HCT116 (cell line): Measurements from ENCODE around the gene ECEL1. TPM values are rescaled to one million over a fixed set of nuclear protein-coding genes. Genes with fewer than 3 reads are reported as not detected.

Source experiments
- ATAC-seq: fragments of 200-7000 bp; cut with Tn5 transposase; 2 replicates; pipeline ENCODE4 v1.9.1; 2020; ENCODE audit warnings: mild to moderate bottlenecking, moderate library complexity
- BruUV-seq: library from RNA; stranded (reverse); fragments of 400-500 nt; replicated peaks from 2 replicates; lab custom pipeline; 2021; lab: Mats Ljungman, UMichigan
- CTCF ChIA-PET: fragments of 300-600 bp; sonication (Branson Sonifier 250); formaldehyde crosslinking; loops from one replicate; lab custom pipeline; 2021; ENCODE audit warnings: antibody characterized with exemption; lab: Charles Lee
- POLR2A ChIA-PET: fragments of 300-600, 350-600 bp; sonication (Branson Sonifier 250); formaldehyde crosslinking; loops from one replicate; lab custom pipeline; 2021; ENCODE audit warnings: antibody characterized with exemption; lab: Charles Lee
- RAD21 ChIA-PET, 2 experiments: fragments of 300-600 bp; sonication (Branson Sonifier 250); formaldehyde crosslinking; loops; one replicate each; lab custom pipeline; 2023; ENCODE audit warnings: low total read pairs in 2 of 2; ENCODE audit not compliant: uncharacterized antibody in 2 of 2, unreplicated experiment in 2 of 2, low non-redundant PET in 1 of 2; lab: Charles Lee
- DNase-seq: peaks from one replicate; pipeline ENCODE4 v3.0.0-alpha.2; 2010; ENCODE audit warnings: low read depth, low spot score
- H2AFZ ChIP-seq: fragments of 200-600 bp; shearing (Covaris generic), sonication (generic); 2 replicates; pipeline ENCODE4 v1.6.1; 2017; ENCODE audit warnings: low read depth, mixed run types, mixed read lengths, antibody characterized with exemption, low read length; ENCODE audit not compliant: poor library complexity, severe bottlenecking
- H3K27ac ChIP-seq: 2 replicates; pipeline ENCODE4 v1.5.1; 2012; ENCODE audit warnings: low read depth, low read length
- H3K27me3 ChIP-seq: fragments of 200-600 bp; sonication (generic); 2 replicates; pipeline ENCODE4 v1.6.1; 2016; ENCODE audit warnings: mixed run types, low read length, mixed read lengths; ENCODE audit not compliant: insufficient read depth
- H3K36me3 ChIP-seq, 2 experiments: fragments of 200-500 bp in 1 of 2; fragments of 200-600 bp in 1 of 2; sonication (Bioruptor generic) in 1 of 2; sonication (generic) in 1 of 2; 2 replicates each; pipeline versions ENCODE4 v1.5.1 to v1.6.1; 2014 to 2016; ENCODE audit warnings: low read length in 2 of 2, inconsistent platforms in 1 of 2, mixed read lengths in 1 of 2, mixed run types in 1 of 2; ENCODE audit not compliant: insufficient read depth in 2 of 2, control insufficient read depth in 1 of 2
- H3K4me1 ChIP-seq, 2 experiments: fragments of 200-600 bp in 1 of 2; sonication (generic) in 1 of 2; 2 replicates each; pipeline versions ENCODE4 v1.5.1 to v1.6.1; 2012 to 2017; ENCODE audit warnings: low read length in 2 of 2, inconsistent platforms in 1 of 2, mild to moderate bottlenecking in 1 of 2, mixed read lengths in 1 of 2, mixed run types in 1 of 2, moderate library complexity in 1 of 2; ENCODE audit not compliant: insufficient read depth in 2 of 2, control insufficient read depth in 1 of 2
- H3K4me2 ChIP-seq: fragments of 200-600 bp; sonication (generic); 2 replicates; pipeline ENCODE4 v1.6.1; 2017; ENCODE audit warnings: mixed run types, low read length, mixed read lengths
- H3K4me3 ChIP-seq, 2 experiments: fragments of 200-600 bp in 1 of 2; sonication (generic) in 1 of 2; replicated peaks in 1 of 2; 2 replicates each; pipeline ENCODE4 v1.5.1; 2011 to 2016; ENCODE audit warnings: low read length in 2 of 2, control low read depth in 1 of 2, low read depth in 1 of 2, mild to moderate bottlenecking in 1 of 2, mixed read lengths in 1 of 2, mixed run types in 1 of 2
- H3K79me2 ChIP-seq: fragments of 200-600 bp; sonication (generic); 2 replicates; pipeline ENCODE4 v1.6.1; 2017; ENCODE audit warnings: mild to moderate bottlenecking, mixed run types, low read length, moderate library complexity, mixed read lengths; ENCODE audit not compliant: insufficient read depth
- H3K9ac ChIP-seq: fragments of 200-600 bp; sonication (generic); 2 replicates; pipeline ENCODE4 v1.6.1; 2016; ENCODE audit warnings: low read length, mixed read lengths
- H3K9me2 ChIP-seq: fragments of 200-600 bp; sonication (generic), shearing (Covaris generic); 2 replicates; pipeline ENCODE4 v1.6.1; 2017; ENCODE audit warnings: mixed run types, mild to moderate bottlenecking, moderate library complexity; ENCODE audit not compliant: insufficient read depth
- H3K9me3 ChIP-seq, 2 experiments: fragments of 200-500 bp in 1 of 2; fragments of 200-600 bp in 1 of 2; sonication (Bioruptor generic) in 1 of 2; sonication (generic) in 1 of 2; 2 replicates each; pipeline ENCODE4 v1.6.1; 2014 to 2017; ENCODE audit warnings: low read length in 2 of 2, mixed read lengths in 2 of 2, inconsistent platforms in 1 of 2, low read depth in 1 of 2, mild to moderate bottlenecking in 1 of 2, mixed run types in 1 of 2, moderate library complexity in 1 of 2; ENCODE audit not compliant: control insufficient read depth in 1 of 2, insufficient read depth in 1 of 2
- H4K20me1 ChIP-seq: fragments of 200-600 bp; sonication (generic), shearing (Covaris generic); 2 replicates; pipeline ENCODE4 v1.6.1; 2017; ENCODE audit warnings: mixed run types, mild to moderate bottlenecking, moderate library complexity; ENCODE audit not compliant: insufficient read depth
- EGR1 ChIP-seq: IDR thresholded peaks from 2 replicates; pipeline ENCODE4 v1.6.1; 2012; ENCODE audit warnings: low read depth
- ELF1 ChIP-seq: IDR thresholded peaks from 2 replicates; pipeline ENCODE4 v1.6.1; 2012; ENCODE audit warnings: low read depth, borderline replicate concordance
- SIN3A ChIP-seq: IDR thresholded peaks from 2 replicates; pipeline ENCODE4 v1.6.1; 2012; ENCODE audit warnings: low read depth
- TCF7L2 ChIP-seq: IDR thresholded peaks from 2 replicates; pipeline ENCODE4 v1.7.0; 2011; ENCODE audit warnings: borderline replicate concordance, inconsistent platforms; ENCODE audit not compliant: insufficient read depth, insufficient read length; ENCODE audit errors: extremely low read depth
- ZFX ChIP-seq: fragments of 450-650 bp; IDR thresholded peaks from 2 replicates; pipeline ENCODE4 v1.6.1; 2017
- intact Hi-C: fragments of 100-400 bp; cut with micrococcal nuclease; formaldehyde crosslinking; loops from 2 replicates; pipeline ENCODE4 v1.10.0; 2022
- total RNA-seq: library from RNA; stranded (reverse); gene quantifications from one replicate; pipeline ENCODE4 v1.2.1, GENCODE V29; 2021; ENCODE audit not compliant: unreplicated experiment

Gene ECEL1
- total RNA-seq, 1 experiment from 2014 or later: not detected

DNA sequence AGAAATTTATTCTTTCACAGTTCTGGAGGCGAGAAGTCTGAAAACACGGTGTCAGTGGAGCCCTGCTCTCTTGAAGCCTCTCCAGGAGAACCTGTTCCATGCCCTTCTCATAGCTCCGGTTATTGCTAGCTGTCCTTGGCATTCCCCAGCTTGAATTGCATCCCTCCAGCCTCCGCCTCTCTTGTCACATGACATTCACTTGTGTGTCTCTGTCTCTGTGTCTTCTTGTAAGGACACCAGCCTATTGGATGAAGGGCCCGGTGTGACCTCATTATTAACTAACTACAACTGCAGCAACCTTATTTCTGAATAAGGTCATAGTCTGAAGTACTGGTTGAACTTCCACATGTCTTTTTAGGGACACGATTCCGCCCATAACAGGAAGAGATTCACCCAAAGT, 28.0 kb upstream of the ECEL1 start:
- no peak overlapping the region for H3K4me3 ChIP-seq
- no peaks in the 10 kb centered on the region for H4K20me1 ChIP-seq
- ChIA-PET RAD21 (no interaction called here), POLR2A (no interaction called here), CTCF (no interaction called here)
- DNase-seq: no peak
- no peak overlapping the region for H3K27ac ChIP-seq
- H3K9ac ChIP-seq: no peak overlapping the region
- intact Hi-C loops: no loop called here
- no peaks in the 10 kb centered on the region for H3K36me3 ChIP-seq
- no peak overlapping the region for H2AFZ ChIP-seq
- no TSS peak for BruUV-seq
- ATAC-seq: no peak
- no peaks in the 10 kb centered on the region for H3K9me2 ChIP-seq
- no peaks in the 10 kb centered on the region for H3K27me3 ChIP-seq
- no peaks in the 10 kb centered on the region for H3K79me2 ChIP-seq
- TF ChIP-seq TCF7L2: no peak
- no peak overlapping the region for H3K4me2 ChIP-seq
- no peaks in the 10 kb centered on the region for H3K4me1 ChIP-seq
- H3K9me3 ChIP-seq: no peaks in the 10 kb centered on the region

DNA sequence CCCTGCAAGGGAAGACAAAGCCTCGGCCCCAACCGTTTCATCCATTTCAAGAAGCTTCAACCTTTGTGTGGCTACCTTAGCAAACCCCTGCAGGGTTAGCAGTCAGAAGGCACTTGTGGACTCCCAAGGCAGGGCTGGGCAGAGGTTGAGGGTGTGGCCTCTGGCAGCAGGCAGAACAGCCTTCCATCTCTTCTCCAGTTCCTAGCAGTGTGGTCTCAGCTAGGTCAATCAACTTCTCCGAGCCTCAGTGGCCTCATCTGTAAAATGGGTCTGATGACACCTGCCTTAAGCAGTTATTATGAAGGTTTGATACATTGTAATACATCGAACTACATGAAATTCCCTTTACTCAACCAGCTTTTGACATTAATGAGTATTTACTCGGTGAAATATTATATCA, 25.7 kb upstream of the ECEL1 start:
- no peaks in the 10 kb centered on the region for H4K20me1 ChIP-seq
- ATAC-seq (no peak), DNase-seq (no peak)
- no peak overlapping the region for H3K27ac ChIP-seq
- H3K79me2 ChIP-seq: no peaks in the 10 kb centered on the region
- TF ChIP-seq ZFX: no peak
- no peak for TF ChIP-seq EGR1
- TF ChIP-seq ELF1: no peak
- TF ChIP-seq TCF7L2: no peak
- TF ChIP-seq SIN3A: no peak
- CTCF ChIA-PET: no interaction called here
- H3K9me3 ChIP-seq: no peaks in the 10 kb centered on the region
- H3K36me3 ChIP-seq: no peaks in the 10 kb centered on the region
- H2AFZ ChIP-seq: no peak overlapping the region
- H3K27me3 ChIP-seq: no peaks in the 10 kb centered on the region
- BruUV-seq: no TSS peak
- no peaks in the 10 kb centered on the region for H3K4me1 ChIP-seq
- no peaks in the 10 kb centered on the region for H3K9me2 ChIP-seq
- H3K4me3 ChIP-seq: no peak overlapping the region
- H3K4me2 ChIP-seq: no peak overlapping the region
- RAD21 ChIA-PET: no interaction called here
- no peak overlapping the region for H3K9ac ChIP-seq
- POLR2A ChIA-PET: no interaction called here
- intact Hi-C loops: no loop called here
